ENCODE measurements around the gene NRROS. TPM values are rescaled to one million over a fixed set of nuclear protein-coding genes. Genes with fewer than 3 reads are reported as not detected.
"Not testable (repeated sequence)": the region's sequence is repeated elsewhere in the genome, so short reads cannot be mapped to it uniquely, and the experiment has no call there.

Gene NRROS
- total and polyA plus RNA-seq, 2 of the 4 experiments (the other 2 are of a cell fraction) = 0.10 TPM; not detected in 1

- WGBS, 2 experiments (ENCODE audit: extremely low coverage in 2 of 2, insufficient read length in 1 of 2) = no CpG with 5 or more reads among the region's 5 CpGs
- Histone ChIP-seq H3K14ac (replicated peaks; ENCODE audit: low read depth, low read length) (no peak overlapping the region), H2BK5ac (ENCODE audit: low read depth, low read length, poor library complexity, severe bottlenecking) (no peak overlapping the region), H4K5ac (ENCODE audit: low read depth, low read length) (no peak overlapping the region), H3K18ac (ENCODE audit: low read depth, low read length) (no peak overlapping the region), H3K9ac (ENCODE audit: low read depth, low read length) (no peak overlapping the region), H2BK15ac (ENCODE audit: low read depth, low read length) (no peak overlapping the region), H3K79me1 (ENCODE audit: low read depth in 1 of 2, low read length in 2 of 2) (no peaks in the 10 kb centered on the region), H3K27me3 (ENCODE audit: control insufficient read depth, insufficient read depth, low read length) (peaks cover 22% of the 10 kb centered on the region), H3K36me3 (ENCODE audit: control insufficient read depth, insufficient read depth, low read length) (no peaks in the 10 kb centered on the region), H3K4me3 (ENCODE audit: insufficient read depth, low read depth, low read length) (no peak overlapping the region), H3K56ac (ENCODE audit: extremely low read depth, insufficient read depth, low read length) (no peak overlapping the region), H4K8ac (ENCODE audit: low read depth in 2 of 2, low read length in 2 of 2) (no peak overlapping the region), H3K9me1 (ENCODE audit: insufficient read depth, low read length) (no peaks in the 10 kb centered on the region), H3K27ac (ENCODE audit: insufficient read depth, low read length) (no peak overlapping the region), H4K20me1 (ENCODE audit: insufficient read depth, low read length) (no peaks in the 10 kb centered on the region), H2AK9ac (replicated peaks; ENCODE audit: low read depth, low read length, poor library complexity) (no peak overlapping the region), H3K4me2 (ENCODE audit: low read depth, low read length) (no peak overlapping the region), H3K9me3 (ENCODE audit: control insufficient read depth, insufficient read depth, low read length) (no peaks in the 10 kb centered on the region), H4K91ac (ENCODE audit: insufficient read depth, low read depth, low read length) (no peak overlapping the region), H3K23ac (ENCODE audit: low read depth, low read length) (no peak overlapping the region), H3K4me1 (ENCODE audit: control insufficient read depth, insufficient read depth, low read length) (no peaks in the 10 kb centered on the region), H2AFZ (replicated peaks; ENCODE audit: low read length, poor library complexity) (no peak overlapping the region), H3K4ac (ENCODE audit: low read depth, low read length) (no peak overlapping the region), H2BK20ac (ENCODE audit: low read depth, low read length) (no peak overlapping the region), H2BK120ac (ENCODE audit: low read depth, low read length) (no peak overlapping the region), H2AK5ac (ENCODE audit: low read depth, low read length) (no peak overlapping the region)
- dilution Hi-C loops (cut with HindIII; ENCODE audit: low sequenced_read_pairs, unreplicated experiment) (no loop called here), in situ Hi-C loops (cut with MboI; ENCODE audit: low sequenced_read_pairs) (no loop called here), intact Hi-C loops (cut with micrococcal nuclease) (no loop called here)
- BruUV-seq (replicated peaks) = no TSS peak
- TF ChIP-seq MAFK (IDR thresholded peaks at IDR 0.05; ENCODE audit: low read depth, low read length) (no peak), RAD21 (IDR thresholded peaks at IDR 0.05; ENCODE audit: low read length) (no peak), BHLHE40 (IDR thresholded peaks at IDR 0.05; ENCODE audit: low read depth, low read length) (no peak), RFX5 (IDR thresholded peaks at IDR 0.05; ENCODE audit: low read depth, low read length) (no peak), FOS (IDR thresholded peaks at IDR 0.05; ENCODE audit: low read depth, low read length) (no peak)
- ChIA-PET CTCF (interaction anchor here (1.3 kb wide), 1 partner anchor 9 kb away, joined by 3 read pairs; no protein-coding TSS in a partner anchor), POLR2A (ENCODE audit: unreplicated experiment) (no interaction called here)
- no peak for DNase-seq
- ATAC-seq (ENCODE audit: low read depth) = no peak
These were observed 43.1 kb upstream of the NRROS start for GRCh38 chr3:196596355-196596754.

GRCh38 chr3:196597971-196598733, 41.3 kb upstream of the NRROS start:
- H4K8ac ChIP-seq (ENCODE audit: low read depth in 2 of 2, low read length in 2 of 2); H3K14ac ChIP-seq (replicated peaks; ENCODE audit: low read depth, low read length); H2AK9ac ChIP-seq (replicated peaks; ENCODE audit: low read depth, low read length, poor library complexity); H3K36me3 ChIP-seq (ENCODE audit: control insufficient read depth, insufficient read depth, low read length); H3K9ac ChIP-seq (ENCODE audit: low read depth, low read length); H3K18ac ChIP-seq (ENCODE audit: low read depth, low read length); H3K79me1 ChIP-seq (ENCODE audit: low read depth in 1 of 2, low read length in 2 of 2); H3K4me1 ChIP-seq (ENCODE audit: control insufficient read depth, insufficient read depth, low read length); intact Hi-C loops (cut with micrococcal nuclease); BruUV-seq (replicated peaks); dilution Hi-C loops (cut with HindIII; ENCODE audit: low sequenced_read_pairs, unreplicated experiment); H3K9me1 ChIP-seq (ENCODE audit: insufficient read depth, low read length); in situ Hi-C loops (cut with MboI; ENCODE audit: low sequenced_read_pairs); H2BK5ac ChIP-seq (ENCODE audit: low read depth, low read length, poor library complexity, severe bottlenecking); ATAC-seq (ENCODE audit: low read depth); H4K20me1 ChIP-seq (ENCODE audit: insufficient read depth, low read length); H3K4me2 ChIP-seq (ENCODE audit: low read depth, low read length); H3K23ac ChIP-seq (ENCODE audit: low read depth, low read length); H2AFZ ChIP-seq (replicated peaks; ENCODE audit: low read length, poor library complexity); H3K56ac ChIP-seq (ENCODE audit: extremely low read depth, insufficient read depth, low read length); H2BK20ac ChIP-seq (ENCODE audit: low read depth, low read length); H4K91ac ChIP-seq (ENCODE audit: insufficient read depth, low read depth, low read length); H2BK120ac ChIP-seq (ENCODE audit: low read depth, low read length); DNase-seq; H2BK15ac ChIP-seq (ENCODE audit: low read depth, low read length); CTCF ChIA-PET; H3K4me3 ChIP-seq (ENCODE audit: insufficient read depth, low read depth, low read length); H2AK5ac ChIP-seq (ENCODE audit: low read depth, low read length); H4K5ac ChIP-seq (ENCODE audit: low read depth, low read length); H3K27ac ChIP-seq (ENCODE audit: insufficient read depth, low read length); POLR2A ChIA-PET (ENCODE audit: unreplicated experiment); H3K4ac ChIP-seq (ENCODE audit: low read depth, low read length); H3K9me3 ChIP-seq (ENCODE audit: control insufficient read depth, insufficient read depth, low read length): not testable (repeated sequence)
- peaks cover 22% of the 10 kb centered on the region for H3K27me3 ChIP-seq (ENCODE audit: control insufficient read depth, insufficient read depth, low read length)
- WGBS, 2 experiments (ENCODE audit: extremely low coverage in 2 of 2, insufficient read length in 1 of 2) = 72% methylated on average over 5 of the region's 25 CpGs; no CpG with 5 or more reads in 1 of the 2 experiments

All from IMR-90 (cell line).